Posterior cingulate gyrus (tissue), 11 donors: Measurements from ENCODE around the gene CAMTA1.
"Not testable (repeated sequence)": the region's sequence is repeated elsewhere in the genome, so short reads cannot be mapped to it uniquely, and the experiment has no call there.

Experiments used
- DNase-seq, 10 donors: peaks; one replicate each; pipeline versions ENCODE4 v3.0.0 to v3.0.0-alpha.2; 2020 to 2021; ENCODE audit warnings: mixed read lengths in 3 of 10
- intact Hi-C: fragments of 100-400 bp; cut with DNase I; formaldehyde crosslinking; loops from one replicate; pipeline ENCODE4 v1.15.1; 2023

CAMTA1 gene, protein sequence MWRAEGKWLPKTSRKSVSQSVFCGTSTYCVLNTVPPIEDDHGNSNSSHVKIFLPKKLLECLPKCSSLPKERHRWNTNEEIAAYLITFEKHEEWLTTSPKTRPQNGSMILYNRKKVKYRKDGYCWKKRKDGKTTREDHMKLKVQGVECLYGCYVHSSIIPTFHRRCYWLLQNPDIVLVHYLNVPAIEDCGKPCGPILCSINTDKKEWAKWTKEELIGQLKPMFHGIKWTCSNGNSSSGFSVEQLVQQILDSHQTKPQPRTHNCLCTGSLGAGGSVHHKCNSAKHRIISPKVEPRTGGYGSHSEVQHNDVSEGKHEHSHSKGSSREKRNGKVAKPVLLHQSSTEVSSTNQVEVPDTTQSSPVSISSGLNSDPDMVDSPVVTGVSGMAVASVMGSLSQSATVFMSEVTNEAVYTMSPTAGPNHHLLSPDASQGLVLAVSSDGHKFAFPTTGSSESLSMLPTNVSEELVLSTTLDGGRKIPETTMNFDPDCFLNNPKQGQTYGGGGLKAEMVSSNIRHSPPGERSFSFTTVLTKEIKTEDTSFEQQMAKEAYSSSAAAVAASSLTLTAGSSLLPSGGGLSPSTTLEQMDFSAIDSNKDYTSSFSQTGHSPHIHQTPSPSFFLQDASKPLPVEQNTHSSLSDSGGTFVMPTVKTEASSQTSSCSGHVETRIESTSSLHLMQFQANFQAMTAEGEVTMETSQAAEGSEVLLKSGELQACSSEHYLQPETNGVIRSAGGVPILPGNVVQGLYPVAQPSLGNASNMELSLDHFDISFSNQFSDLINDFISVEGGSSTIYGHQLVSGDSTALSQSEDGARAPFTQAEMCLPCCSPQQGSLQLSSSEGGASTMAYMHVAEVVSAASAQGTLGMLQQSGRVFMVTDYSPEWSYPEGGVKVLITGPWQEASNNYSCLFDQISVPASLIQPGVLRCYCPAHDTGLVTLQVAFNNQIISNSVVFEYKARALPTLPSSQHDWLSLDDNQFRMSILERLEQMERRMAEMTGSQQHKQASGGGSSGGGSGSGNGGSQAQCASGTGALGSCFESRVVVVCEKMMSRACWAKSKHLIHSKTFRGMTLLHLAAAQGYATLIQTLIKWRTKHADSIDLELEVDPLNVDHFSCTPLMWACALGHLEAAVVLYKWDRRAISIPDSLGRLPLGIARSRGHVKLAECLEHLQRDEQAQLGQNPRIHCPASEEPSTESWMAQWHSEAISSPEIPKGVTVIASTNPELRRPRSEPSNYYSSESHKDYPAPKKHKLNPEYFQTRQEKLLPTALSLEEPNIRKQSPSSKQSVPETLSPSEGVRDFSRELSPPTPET (N-terminal part only)

DNA sequence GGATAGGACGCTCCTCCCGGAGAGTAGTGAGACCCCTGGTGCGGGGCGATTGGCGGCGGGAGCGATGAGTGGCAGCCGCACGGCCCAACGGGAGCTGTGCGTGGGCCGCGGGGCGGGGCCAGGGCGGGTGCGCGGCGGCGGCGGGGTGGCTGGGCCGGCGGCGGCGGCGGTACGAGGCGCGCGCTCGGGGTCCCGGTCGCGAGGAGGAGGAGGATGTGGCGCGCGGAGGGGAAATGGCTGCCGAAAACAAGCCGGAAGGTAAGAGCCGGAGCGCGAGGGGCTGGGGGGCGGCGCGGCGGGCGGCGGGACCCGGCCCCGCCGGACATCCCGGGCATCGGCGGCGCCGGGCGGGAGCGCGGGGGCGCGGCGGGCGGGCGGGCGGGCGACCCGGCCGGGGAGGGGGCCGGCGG lies at the start of gene CAMTA1:
Gene CAMTA1, plus strand, starts transcription at position 137 of the 410 bp plus-strand sequence. Its CDS starts 77 bp downstream, at position 214.
- intact Hi-C loops: loop anchor here (10.0 kb wide), 1 partner anchor 171 kb away; the partner anchor contains the start of gene PHF13
- no peak for DNase-seq

DNA sequence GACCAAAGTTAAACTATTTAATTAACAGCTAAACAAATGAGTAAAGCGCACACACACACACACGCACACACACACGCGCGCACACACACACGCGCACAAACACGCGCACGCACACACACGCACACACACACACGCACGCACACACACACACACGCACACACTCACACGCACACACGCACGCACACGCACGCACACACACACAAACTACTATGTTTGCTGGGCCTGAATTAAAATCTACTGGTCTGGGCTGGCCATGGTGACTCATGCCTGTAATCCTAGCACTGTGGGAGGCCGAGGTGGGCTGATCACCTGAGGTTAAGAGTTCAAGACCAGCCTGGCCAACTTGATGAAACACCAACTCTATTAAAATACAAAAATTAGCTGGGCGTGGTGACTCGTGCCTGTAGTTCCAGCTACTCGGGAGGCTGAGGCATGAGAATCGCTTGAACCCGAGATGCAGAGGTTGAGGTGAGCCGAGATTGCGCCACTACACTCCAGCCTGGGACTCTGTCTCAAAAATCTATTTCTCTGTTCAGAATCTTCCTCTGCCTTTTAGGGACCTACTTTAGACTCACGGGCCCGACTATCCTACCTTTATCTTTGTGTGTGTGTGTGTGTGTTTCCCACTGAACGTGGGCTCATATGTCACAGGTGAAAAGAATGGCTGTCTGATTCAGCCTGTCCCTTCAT lies 46.1 kb upstream of the CAMTA1 start:
- intact Hi-C loops: no loop called here
- DNase-seq: no peak

DNA sequence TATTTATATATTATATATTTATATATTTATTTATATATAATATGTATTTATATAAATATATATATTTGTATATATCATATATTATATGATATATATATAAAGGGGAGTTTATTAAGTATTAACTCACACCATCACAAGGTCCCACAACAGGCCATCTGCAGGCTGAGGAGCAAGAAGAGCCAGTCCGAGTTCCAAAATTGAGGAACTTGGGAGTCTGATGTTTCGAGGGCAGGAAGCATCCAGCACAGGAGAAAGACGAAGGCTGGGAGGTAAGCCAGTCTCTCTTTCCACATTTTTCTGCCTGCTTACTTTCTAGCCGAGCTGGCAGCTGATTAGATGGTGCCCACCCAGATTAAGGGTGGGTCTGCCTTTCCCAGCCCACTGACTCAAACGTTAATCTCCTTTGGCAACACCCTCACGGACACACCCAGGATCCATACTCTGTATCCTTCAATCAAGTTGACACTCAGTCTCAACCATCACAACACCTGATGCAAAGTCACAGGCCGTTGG lies 42.5 kb upstream of the CAMTA1 start:
- DNase-seq, intact Hi-C loops: not testable (repeated sequence)

DNA sequence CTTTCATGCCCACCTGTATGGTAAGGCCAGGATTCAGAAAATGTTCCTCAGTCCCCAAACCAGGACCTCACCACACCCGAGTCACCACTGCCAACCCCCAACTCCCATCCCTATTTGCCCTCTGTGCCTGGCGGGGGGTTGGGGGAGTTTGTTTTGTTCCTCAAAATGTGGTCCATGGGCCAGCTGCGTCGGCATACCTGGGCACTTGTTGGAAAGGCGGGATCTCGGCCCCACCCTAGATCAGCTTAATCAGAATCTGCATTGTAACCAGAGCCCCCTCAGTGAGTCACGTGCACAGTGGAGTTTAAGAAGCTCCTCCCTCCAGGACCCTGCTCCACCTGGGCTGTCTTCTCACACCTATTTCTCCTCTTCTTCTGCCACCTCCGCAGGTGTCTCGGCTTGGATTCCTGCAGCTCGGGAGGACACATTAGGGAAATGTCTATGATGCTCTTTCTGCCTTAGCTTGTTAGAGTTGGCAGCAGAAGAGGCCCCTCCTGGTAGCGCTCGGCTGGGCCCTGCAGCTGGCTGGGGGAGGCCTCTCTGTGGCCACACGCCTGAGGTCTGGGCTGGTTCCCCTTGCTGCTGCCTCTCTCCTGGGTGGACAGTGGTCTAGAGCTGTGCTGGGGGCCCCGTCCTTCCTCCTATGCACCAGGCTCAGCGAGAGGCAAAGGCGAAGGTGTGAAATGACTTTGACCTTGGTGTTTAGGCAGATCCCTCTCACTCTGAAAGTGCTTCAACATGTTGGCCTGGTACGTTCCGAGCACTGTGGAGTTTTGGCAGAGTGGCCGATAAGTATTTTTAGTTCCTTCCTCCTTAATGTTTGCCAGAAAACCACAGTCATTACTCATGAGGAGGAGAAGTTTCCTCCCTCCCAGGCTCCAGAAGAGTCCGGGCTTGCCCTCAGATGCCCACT lies 41.8 kb upstream of the CAMTA1 start:
- peak in 4 of 10 donors; percentile 4 to 83 (median 20) for DNase-seq

DNA sequence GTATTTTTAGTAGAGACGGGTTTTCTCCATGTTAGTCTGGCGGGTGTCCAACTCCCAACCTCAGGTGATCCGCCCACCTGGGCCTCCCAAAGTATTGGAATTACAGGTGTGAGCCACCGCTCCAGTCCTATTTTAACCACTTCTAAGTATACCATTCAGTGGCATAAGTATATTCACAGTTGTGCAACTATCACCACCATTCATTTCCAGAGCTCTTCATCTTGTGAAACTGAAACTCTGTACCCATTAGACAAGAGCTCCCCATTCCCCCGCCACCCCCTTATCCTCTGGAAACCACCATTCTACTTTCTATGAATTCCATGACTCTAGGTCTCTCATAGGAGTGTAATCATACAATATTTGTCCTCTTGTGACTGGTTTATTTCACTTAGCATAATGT lies 40.2 kb upstream of the CAMTA1 start:
- intact Hi-C loops: no loop called here
- DNase-seq: no peak

More for the DNA sequence above, 41.8 kb upstream of the CAMTA1 start:
- intact Hi-C loops: no loop called here

DNA sequence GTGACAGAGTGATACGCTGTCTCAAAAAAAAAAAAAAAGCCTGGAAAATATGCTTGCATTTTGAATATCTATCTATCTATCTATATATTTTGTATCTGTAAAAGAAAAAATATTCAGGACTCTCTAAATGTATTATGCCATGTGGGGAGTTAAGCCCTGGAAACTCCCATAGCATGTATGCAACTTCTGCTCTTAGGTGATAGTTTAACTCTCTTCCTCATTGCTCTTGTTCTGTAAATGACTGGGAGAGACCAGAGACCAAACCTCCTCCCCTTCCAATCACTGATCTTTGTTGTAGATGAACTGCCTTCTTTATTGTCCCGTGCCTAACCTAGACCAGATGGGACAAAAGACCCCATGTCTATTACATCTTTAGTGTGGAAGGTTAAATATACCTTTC lies 37.6 kb upstream of the CAMTA1 start:
- no peak for DNase-seq
- intact Hi-C loops: no loop called here

DNA sequence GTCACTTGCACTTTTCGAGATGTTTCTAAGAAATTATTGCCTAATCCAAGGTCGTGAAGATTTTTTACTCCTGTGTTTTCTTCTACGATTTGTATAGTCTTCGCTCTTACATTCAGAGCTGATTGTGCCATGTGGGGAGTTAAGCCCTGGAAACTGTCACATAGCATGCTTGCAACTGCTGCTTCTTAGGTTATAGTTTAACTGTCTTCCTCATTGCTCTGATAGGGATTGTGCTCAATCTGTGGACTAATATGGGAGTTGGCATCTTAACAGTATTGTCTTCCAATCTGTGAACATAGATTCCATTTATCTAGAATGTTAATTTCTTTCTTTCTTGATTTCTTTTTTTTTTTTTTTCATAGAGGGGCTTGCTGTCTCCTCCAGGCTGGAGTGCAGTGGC lies 34.8 kb upstream of the CAMTA1 start:
- intact Hi-C loops: no loop called here
- no peak for DNase-seq

DNA sequence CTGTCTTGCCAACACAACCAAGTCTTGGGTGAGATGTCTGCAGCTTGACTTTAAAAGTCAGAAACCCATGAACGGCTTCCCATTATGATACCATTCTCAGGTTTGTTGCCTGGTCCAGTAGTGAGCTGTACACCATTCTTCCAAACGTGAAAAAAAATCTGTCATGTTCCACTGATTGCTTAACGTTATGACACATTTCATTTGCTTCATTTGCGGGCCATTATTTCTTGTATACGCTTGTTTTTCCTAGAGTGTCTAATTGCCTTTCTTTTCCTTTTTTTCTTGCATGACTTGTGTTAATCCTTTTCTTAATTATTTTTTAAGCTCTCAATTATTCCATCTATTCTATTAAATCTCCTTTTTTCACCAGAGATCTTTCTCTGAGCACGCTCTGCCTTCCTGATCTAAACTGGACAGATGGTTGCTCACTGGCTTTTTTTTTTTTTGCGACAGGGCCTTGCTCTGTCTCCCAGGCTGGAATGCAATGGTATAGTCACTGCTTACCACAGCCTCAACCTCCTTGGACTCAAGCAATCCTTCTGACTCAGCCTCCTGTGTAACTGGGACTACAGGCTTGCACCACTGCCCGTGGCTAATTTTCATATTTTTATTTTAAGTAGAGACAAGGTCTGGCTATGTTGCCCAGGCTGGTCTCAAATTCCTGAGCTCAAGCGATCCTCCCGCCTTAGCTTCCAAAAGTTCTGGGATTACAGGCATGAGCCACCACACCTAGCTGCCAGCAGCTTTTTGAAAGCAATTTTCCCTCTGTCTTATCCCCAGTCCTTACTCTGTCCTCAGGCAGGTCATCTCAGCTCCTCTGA lies 31.7 kb upstream of the CAMTA1 start:
- intact Hi-C loops: no loop called here
- DNase-seq: no peak

DNA sequence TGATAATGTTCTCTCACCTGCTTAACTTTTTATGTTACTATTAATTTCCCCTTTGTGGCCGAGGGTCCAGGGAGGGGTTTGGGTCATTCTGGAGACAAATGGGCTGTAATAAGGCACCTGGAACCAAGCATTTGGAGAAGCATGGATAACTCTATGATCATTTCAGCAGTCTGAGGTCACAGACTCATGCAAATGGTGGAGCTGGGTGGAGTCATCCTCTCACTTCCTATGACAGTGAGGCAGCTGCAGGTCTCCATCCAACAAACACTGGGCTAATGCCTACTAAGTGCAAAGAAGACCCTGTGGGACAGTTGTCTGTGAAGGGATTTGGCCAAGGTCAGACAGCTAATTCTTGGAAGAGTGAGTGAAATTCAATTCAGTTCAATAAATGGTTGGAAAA lies 28.8 kb upstream of the CAMTA1 start:
- no peak for DNase-seq
- intact Hi-C loops: no loop called here

DNA sequence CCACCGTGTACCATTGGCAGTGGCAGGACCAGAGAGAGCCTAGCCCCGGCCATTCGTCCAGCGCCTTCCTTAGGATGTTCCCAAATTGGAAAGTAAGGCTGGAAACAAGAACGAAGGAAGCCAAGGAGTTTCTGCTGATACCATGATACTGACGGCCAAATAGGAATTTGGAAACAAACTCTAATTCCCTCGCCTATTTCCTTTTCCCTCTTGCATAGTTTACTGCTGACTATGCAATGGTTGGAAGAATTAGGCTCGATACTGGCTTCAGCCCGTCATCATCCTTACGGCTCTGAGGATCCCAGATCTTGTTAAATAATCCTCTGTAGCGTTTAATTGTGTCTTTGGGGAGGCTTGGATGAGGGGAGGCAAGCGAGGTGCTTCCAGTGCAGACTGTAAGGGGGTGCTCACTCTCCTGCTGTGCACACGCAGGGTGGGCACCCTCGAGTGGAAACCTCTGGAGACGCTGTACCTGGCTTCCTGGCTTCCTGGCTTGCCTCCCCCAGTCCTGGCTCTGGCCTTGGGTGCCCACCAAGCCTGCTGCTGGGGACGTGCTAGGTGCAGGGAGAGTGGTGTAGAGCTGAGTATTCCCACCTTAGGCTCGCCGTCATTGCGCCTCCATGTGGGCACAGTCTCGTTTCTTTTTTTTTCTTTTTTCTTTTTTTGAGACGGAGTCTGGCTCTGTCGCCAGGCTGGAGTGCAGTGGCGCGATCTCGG lies 27.4 kb upstream of the CAMTA1 start:
- no peak for DNase-seq
- intact Hi-C loops: no loop called here

DNA sequence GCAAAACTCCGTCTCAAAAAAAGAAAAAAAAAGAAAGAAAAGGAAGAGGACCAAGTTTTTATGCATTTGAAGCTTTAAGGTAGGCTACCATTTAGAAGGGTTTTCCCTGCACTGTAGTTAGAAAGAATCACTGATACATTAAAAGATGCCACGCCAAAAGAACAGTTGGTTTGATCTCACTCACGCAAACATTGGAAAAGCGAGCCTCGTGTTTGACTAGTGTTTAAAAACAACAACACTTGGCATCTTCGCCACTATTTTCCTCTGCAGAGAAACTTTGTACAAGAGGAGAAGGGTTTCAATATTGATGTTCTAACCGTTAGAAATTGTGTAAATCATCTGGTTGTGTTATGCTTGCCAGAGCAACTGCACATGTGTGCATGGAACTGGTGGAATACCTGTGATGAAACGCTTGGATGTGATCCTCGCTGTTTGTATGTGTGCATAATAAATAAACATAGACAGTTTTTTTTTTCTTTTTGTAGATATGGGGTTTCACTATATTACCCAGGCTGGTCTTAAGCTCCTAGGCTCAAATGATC lies 24.0 kb upstream of the CAMTA1 start:
- intact Hi-C loops: no loop called here
- DNase-seq: no peak

DNA sequence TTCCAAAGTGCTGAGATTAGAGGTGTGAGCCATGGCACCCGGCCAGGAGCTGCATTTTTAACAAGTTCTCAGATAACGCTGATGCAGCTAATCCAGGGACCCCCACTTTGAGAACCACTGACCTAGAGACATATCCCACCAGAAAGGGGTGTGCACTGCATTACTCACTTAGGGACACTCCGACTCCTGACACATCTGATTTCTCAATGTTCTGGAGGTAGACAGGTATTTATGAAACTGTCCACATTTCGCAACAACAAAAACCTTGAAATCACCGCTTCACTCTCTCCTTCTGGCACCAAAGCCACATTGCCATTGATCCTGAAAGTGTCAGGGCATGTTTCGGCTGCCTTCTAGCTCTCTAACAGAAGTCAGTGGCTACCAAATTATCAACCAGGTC lies 23.2 kb upstream of the CAMTA1 start:
- intact Hi-C loops: no loop called here
- no peak for DNase-seq

DNA sequence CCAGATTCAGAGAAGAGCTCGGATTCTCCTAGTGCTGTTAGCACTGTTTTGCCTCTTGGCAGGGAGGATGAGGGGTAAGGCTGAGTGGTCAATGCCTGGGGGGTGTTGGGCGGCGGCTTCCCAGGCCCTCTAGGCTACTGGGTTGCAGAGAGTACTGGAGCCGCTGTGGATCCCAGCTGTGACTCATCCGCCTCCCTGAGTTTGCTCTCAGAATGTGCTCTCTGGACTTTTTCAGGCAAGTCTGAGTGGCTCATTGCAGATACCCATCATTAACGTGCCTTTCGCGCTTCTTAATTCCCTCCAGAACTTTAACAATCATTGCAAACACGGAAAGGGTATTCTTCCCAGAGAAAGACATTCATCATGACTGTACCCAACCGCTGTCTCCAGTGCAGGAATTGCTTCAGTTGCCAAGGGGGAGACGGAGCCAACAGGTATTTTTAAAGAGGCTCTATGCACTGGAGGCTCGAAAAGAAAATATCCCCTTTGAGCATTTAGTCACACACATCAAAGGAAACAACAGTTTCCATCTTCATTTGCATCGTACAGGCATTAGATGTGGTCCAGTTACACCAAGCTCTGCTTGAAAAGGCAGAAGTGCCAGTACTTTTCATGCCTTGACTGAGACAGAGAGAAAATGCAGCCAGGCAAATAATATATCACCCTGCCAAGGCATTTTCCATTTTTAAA lies 14.4 kb upstream of the CAMTA1 start:
- intact Hi-C loops: loop anchor here (10.0 kb wide), 1 partner anchor 46 kb away; no protein-coding TSS in a partner anchor

DNA sequence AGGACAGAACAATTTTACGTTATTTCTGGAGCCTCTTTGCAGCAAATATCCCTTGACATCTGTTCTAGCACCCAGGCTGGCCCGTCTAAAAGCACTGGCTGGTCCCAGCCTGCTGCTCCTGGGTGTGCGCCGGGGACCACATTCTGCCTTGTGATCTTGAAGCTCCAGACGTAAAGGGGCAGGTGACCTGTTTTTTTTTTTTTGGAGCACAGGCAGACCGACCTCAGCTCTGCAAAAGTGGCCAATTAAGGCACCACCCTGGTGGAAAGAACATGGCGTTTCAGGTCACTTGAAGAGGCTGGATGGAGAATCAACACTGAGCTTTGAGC lies 13.8 kb upstream of the CAMTA1 start:
- intact Hi-C loops: loop anchor here (10.0 kb wide), 1 partner anchor 47 kb away; no protein-coding TSS in a partner anchor
- DNase-seq: peak in 1 of 10 donors; percentile 9

More for the DNA sequence above, 14.4 kb upstream of the CAMTA1 start:
- no peak for DNase-seq

DNA sequence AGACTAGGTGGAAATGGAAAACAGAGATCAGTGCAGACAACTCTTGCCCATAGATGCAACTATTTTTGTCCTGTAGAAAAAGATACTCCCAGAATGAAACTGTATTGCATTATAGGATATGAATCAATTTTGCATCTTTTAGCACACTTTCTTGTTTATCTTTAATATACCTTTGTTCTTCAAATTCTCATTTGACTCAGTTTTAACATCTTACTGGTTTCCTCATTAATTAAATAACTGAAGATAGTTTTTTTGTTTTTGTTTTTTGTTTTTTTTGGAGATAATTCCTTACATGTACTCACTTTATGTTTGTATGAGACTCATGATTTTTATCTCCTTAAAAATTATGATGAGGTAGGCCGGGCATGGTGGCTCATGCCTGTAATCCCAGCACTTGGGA lies 10.9 kb upstream of the CAMTA1 start:
- no peak for DNase-seq
- intact Hi-C loops: loop anchor here (10.0 kb wide), 1 partner anchor 50 kb away; no protein-coding TSS in a partner anchor
